ENCODE results near the gene TRIM59. TPM values are rescaled to one million over a fixed set of nuclear protein-coding genes. Genes with fewer than 3 reads are reported as not detected.

TRIM59 gene
- total and polyA plus RNA-seq, 9 of the 15 experiments (the other 6 are each of a cell fraction or from before 2014, with no cell fraction given): 16.8 to 101 (median 34.8) TPM

GRCh38 chr3:160435095-160435494 is 14.5 kb downstream of the TRIM59 start:
- DNase-seq (ENCODE audit: extremely low read depth in 1 of 4, low spot score in 3 of 4): no peak
- TF ChIP-seq POU5F1 (IDR thresholded peaks at IDR 0.05; ENCODE audit: borderline replicate concordance, low read depth, low read length, partially characterized antibody): no peak
- TF ChIP-seq POLR2B (IDR thresholded peaks at IDR 0.05; ENCODE audit: low read depth, partially characterized antibody): peak; percentile 23
- TF ChIP-seq POLR2G (IDR thresholded peaks at IDR 0.05; ENCODE audit: low read depth, low read length): peak; percentile 42; the same call in 1 of the 2 replicates
- 0 out of 2 replicates have a peak, but pooled peaks have one; percentile 42 for TF ChIP-seq POLR2A (conservative IDR thresholded peaks at IDR 0.05)
- peak; percentile 52; the same call in 1 of the 2 replicates for TF ChIP-seq SUPT5H (IDR thresholded peaks at IDR 0.05)
- TF ChIP-seq PML (IDR thresholded peaks at IDR 0.05; ENCODE audit: low read length): 0 out of 2 replicates have a peak, but pooled peaks have one; percentile 6
- no peak for TF ChIP-seq JUN (IDR thresholded peaks at IDR 0.05; ENCODE audit: borderline replicate concordance, low read depth, low read length)
- TF ChIP-seq JUN (CRISPR knock-in tag; IDR thresholded peaks at IDR 0.05; ENCODE audit: borderline replicate concordance): no peak
- CTCF ChIA-PET (ENCODE audit: low intra/inter-chr PET ratio): no interaction called here
- H3K27me3 ChIP-seq (ENCODE audit: control insufficient read depth in 2 of 2, insufficient read depth in 2 of 2, low read length in 2 of 2): no peaks in the 10 kb centered on the region
- no TSS peak for BruUV-seq (replicated peaks)
- no peak overlapping the region for H3K27ac ChIP-seq (ENCODE audit: extremely low read depth, low read depth, low read length)
- H3K9ac ChIP-seq (ENCODE audit: insufficient read depth in 1 of 2, low read depth in 2 of 2, low read length in 2 of 2): no peak overlapping the region; a peak in 1 of 4 replicates
- WGBS (ENCODE audit: insufficient coverage, low coverage, missing lambda C conversion rate): 96% methylated on average over 2 of the region's 2 CpGs
- no peak overlapping the region for H2AFZ ChIP-seq (ENCODE audit: low read depth, low read length)
- H4K20me1 ChIP-seq (replicated peaks; ENCODE audit: control insufficient read depth, insufficient read depth, low read length): 0 out of 2 replicates have a peak, but pooled peaks cover 4% of the 10 kb centered on the region
- H3K36me3 ChIP-seq (ENCODE audit: control insufficient read depth, insufficient read depth, low read length): peaks cover 96% of the 10 kb centered on the region
- POLR2A ChIA-PET: interaction anchor here (1.2 to 3.8 kb wide), 6 partner anchors 9 to 20 kb away, joined by 3 to 38 read pairs (median 6); partner anchors contain the start of gene TRIM59
- H3K4me2 ChIP-seq (ENCODE audit: insufficient read depth, low read length): no peak overlapping the region
- H3K79me2 ChIP-seq (ENCODE audit: control insufficient read depth, insufficient read depth, low read length): peaks cover 77% of the 10 kb centered on the region
- in situ Hi-C loops (cut with MboI) (no loop called here), intact Hi-C loops (cut with micrococcal nuclease) (no loop called here)
- peak; percentile 48 for ATAC-seq
- H3K4me3 ChIP-seq: no peak overlapping the region
- H3K9me1 ChIP-seq (ENCODE audit: control insufficient read depth, insufficient read depth, low read length): no peaks in the 10 kb centered on the region
- no peaks in the 10 kb centered on the region for H3K9me3 ChIP-seq (replicated peaks; ENCODE audit: control insufficient read depth, insufficient read depth, low read depth, low read length)
- FAIRE-seq: no peak
- peaks cover 2 to 3% of the 10 kb centered on the region in 2 experiments; a peak in 3 of 5 replicates for H3K4me1 ChIP-seq (replicated peaks in 1 of 2; ENCODE audit: control insufficient read depth in 2 of 2, insufficient read depth in 2 of 2, low read length in 2 of 2)
